Adrenal gland (tissue), 12 donors: Measurements from ENCODE around the gene AFDN. TPM values are rescaled to one million over a fixed set of nuclear protein-coding genes. Genes with fewer than 3 reads are reported as not detected.

ENCODE experiments used
- DNase-seq, 7 donors: peaks; one replicate each; pipeline ENCODE4 v3.0.0-alpha.2; 2019 to 2020
- H3K27ac ChIP-seq, 5 donors: fragments of 200-600 bp; sonication (generic) in 4 of 5; 1 replicate in 3 of 5; 2 replicates in 2 of 5; pipeline versions ENCODE4 v1.5.1 to v1.8.0; 2016 to 2020; ENCODE audit warnings: mild to moderate bottlenecking in 1 of 5
- H3K27me3 ChIP-seq: fragments of 200-600 bp; 2 replicates; pipeline ENCODE4 v1.8.0; 2021
- H3K36me3 ChIP-seq, 2 donors: fragments of 200-600 bp; replicated peaks in 1 of 2; 1 replicate in 1 of 2; 2 replicates in 1 of 2; pipeline versions ENCODE4 v1.5.1 to v1.8.0; 2018 to 2022
- H3K4me1 ChIP-seq, 2 donors: fragments of 200-600 bp; replicated peaks in 1 of 2; 1 replicate in 1 of 2; 2 replicates in 1 of 2; pipeline versions ENCODE4 v1.5.1 to v1.8.0; 2018 to 2021
- H3K4me3 ChIP-seq, 4 donors: fragments of 200-600 bp; sonication (generic) in 3 of 4; one replicate each; pipeline ENCODE4 v1.5.1; 2016 to 2018
- H3K9me3 ChIP-seq, 3 donors: fragments of 200-600 bp; sonication (generic) in 1 of 3; replicated peaks in 1 of 3; 1 replicate in 2 of 3; 2 replicates in 1 of 3; pipeline versions ENCODE4 v1.5.1 to v1.8.0; 2016 to 2021
- POLR2A ChIP-seq, 2 donors: fragments of 450-650 bp; IDR thresholded peaks; one replicate each; pipeline ENCODE4 v1.6.1; 2017; ENCODE audit warnings: antibody characterized with exemption in 2 of 2, mild to moderate bottlenecking in 2 of 2, moderate library complexity in 1 of 2
- WGBS, 4 donors: extraction: QIAGEN DNeasy Blood & Tissue Kit in 2 of 4; methylation state at CpG; one replicate each; pipeline versions ENCODE4 v1.1.5 to v1.1.7; 2013 to 2017; 5-methylcytosine and 5-hydroxymethylcytosine counted together
- intact Hi-C, 2 donors: fragments of 100-400 bp; cut with DNase I; formaldehyde crosslinking; loops; one replicate each; pipeline versions ENCODE4 v1.14.1 to v1.15.0; 2022 to 2023
- polyA plus RNA-seq, 3 donors: library from polyadenylated mRNA; stranded (reverse); fragments of 200-250 nt in 2 of 3; fragments of 350-450 nt in 1 of 3; fragmentation: Illumina TruSeq in 1 of 3; extraction: RNeasy Lipid Tissue Mini Kit (QIAGEN cat#74804) in 1 of 3; gene quantifications; one replicate each; pipeline ENCODE4 v1.2.3, GENCODE V29; 2013 to 2014
- total RNA-seq, 9 donors: library from RNA; depleted of rRNA in 4 of 9; stranded (reverse); fragments of >200 nt in 4 of 9; fragments of 120-200 nt in 1 of 9; fragmentation: NEBNext Ultra II Directional in 1 of 9; extraction: Animal tissue kit (Norgen Biotek cat#: 25700) in 1 of 9; gene quantifications; one replicate each; pipeline versions ENCODE4 v1.1.0 to v1.2.4, GENCODE V29; 2013 to 2023
- TF ChIP-seq, protein P1 (sequence below), 6 experiments: fragments of 450-650 bp in 4 of 6; fragments of 200-600 bp in 2 of 6; sonication (generic) in 1 of 6; IDR thresholded peaks; 1 replicate in 5 of 6; 2 replicates in 1 of 6; pipeline versions ENCODE4 v1.5.1 to v1.8.0; 2016 to 2021; ENCODE audit warnings: antibody characterized with exemption in 6 of 6, mild to moderate bottlenecking in 2 of 6, moderate library complexity in 1 of 6
- donor health status: healthy with polysubstance abuse.
- donor health status: Bipolar disorder and iron deficiency.
- donor health status: DM: yes; HTN: yes; CAD: no.
- donor health status: DM: no; HTN: no; CAD: no.
- donor health status: DM: no; HTN: no; CAD: no.
- donor health status: DM: yes; HTN: yes; CAD: no.

The AFDN gene
- total and polyA plus RNA-seq, 12 donors, result 15.2 to 47.1 (median 39.3) TPM

- 67 to 79% (median 72%) methylated on average over 7 of the region's 7 CpGs for WGBS, 4 donors
- intact Hi-C loops, result no loop called here
Measured at GRCh38 chr6:167840526-167841179, 13.9 kb downstream of the AFDN start.

DNA sequence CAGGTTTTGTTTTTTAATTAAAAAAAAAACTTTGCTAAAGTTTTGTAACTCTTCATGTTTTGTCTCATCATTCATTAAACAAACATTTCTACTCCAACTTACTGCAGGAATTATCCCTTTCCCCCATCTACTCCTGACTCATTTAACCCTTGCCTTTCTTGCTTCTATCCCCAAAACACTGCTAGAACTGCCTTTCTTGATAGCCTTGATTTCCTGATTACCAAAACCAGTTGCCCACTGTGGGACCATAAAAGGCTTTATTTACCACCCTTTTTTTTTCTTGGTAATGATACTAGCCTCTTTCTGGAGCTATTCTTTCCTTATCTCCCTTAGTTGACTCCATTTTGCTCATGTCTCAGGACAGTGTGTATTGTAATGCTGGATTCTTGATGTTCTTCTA lies 15.3 kb downstream of the AFDN start:
- no peak for DNase-seq
- Histone ChIP-seq H3K4me1 (peaks cover 0 to 2% of the 10 kb centered on the region in 2 donors), H3K27ac (no peak overlapping the region), H3K9me3 (no peaks in the 10 kb centered on the region), H3K27me3 (no peaks in the 10 kb centered on the region), H3K4me3 (no peak overlapping the region), H3K36me3 (no peaks in the 10 kb centered on the region)
- intact Hi-C loops, result no loop called here
- TF ChIP-seq, protein P1, sequence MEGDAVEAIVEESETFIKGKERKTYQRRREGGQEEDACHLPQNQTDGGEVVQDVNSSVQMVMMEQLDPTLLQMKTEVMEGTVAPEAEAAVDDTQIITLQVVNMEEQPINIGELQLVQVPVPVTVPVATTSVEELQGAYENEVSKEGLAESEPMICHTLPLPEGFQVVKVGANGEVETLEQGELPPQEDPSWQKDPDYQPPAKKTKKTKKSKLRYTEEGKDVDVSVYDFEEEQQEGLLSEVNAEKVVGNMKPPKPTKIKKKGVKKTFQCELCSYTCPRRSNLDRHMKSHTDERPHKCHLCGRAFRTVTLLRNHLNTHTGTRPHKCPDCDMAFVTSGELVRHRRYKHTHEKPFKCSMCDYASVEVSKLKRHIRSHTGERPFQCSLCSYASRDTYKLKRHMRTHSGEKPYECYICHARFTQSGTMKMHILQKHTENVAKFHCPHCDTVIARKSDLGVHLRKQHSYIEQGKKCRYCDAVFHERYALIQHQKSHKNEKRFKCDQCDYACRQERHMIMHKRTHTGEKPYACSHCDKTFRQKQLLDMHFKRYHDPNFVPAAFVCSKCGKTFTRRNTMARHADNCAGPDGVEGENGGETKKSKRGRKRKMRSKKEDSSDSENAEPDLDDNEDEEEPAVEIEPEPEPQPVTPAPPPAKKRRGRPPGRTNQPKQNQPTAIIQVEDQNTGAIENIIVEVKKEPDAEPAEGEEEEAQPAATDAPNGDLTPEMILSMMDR (IDR thresholded peaks at IDR 0.05), result no peak
- no peak for TF ChIP-seq POLR2A (IDR thresholded peaks at IDR 0.05)

More at GRCh38 chr6:167840526-167841179, 13.9 kb downstream of the AFDN start:
- H3K27me3 ChIP-seq, result no peaks in the 10 kb centered on the region
- no peaks in the 10 kb centered on the region for H3K4me1 ChIP-seq
- no peaks in the 10 kb centered on the region for H3K36me3 ChIP-seq
- TF ChIP-seq POLR2A (IDR thresholded peaks at IDR 0.05), result no peak
- TF ChIP-seq, protein P1 (IDR thresholded peaks at IDR 0.05), result no peak
- H3K27ac ChIP-seq, result no peak overlapping the region
- no peak for DNase-seq
- no peaks in the 10 kb centered on the region for H3K9me3 ChIP-seq
- no peak overlapping the region for H3K4me3 ChIP-seq

GRCh38 chr6:167842457-167842856 lies 15.7 kb downstream of the AFDN start:
- TF ChIP-seq, protein P1 (IDR thresholded peaks at IDR 0.05), result no peak
- TF ChIP-seq POLR2A (IDR thresholded peaks at IDR 0.05), result no peak
- Histone ChIP-seq H3K9me3 (no peaks in the 10 kb centered on the region), H3K4me3 (no peak overlapping the region), H3K27me3 (no peaks in the 10 kb centered on the region), H3K27ac (no peak overlapping the region), H3K36me3 (no peaks in the 10 kb centered on the region), H3K4me1 (peaks cover 3 to 5% of the 10 kb centered on the region in 2 donors)
- intact Hi-C loops, result no loop called here
- 65 to 91% (median 82%) methylated on average over 1 of the region's 1 CpG for WGBS, 4 donors
- DNase-seq, result no peak

GRCh38 chr6:167843023-167843422 lies 16.3 kb downstream of the AFDN start:
- DNase-seq, result no peak
- no peak for TF ChIP-seq POLR2A (IDR thresholded peaks at IDR 0.05)
- TF ChIP-seq, protein P1 (IDR thresholded peaks at IDR 0.05), result no peak
- H3K9me3 ChIP-seq, result no peaks in the 10 kb centered on the region
- H3K27me3 ChIP-seq, result no peaks in the 10 kb centered on the region
- intact Hi-C loops, result no loop called here
- no peak overlapping the region for H3K4me3 ChIP-seq
- H3K4me1 ChIP-seq, result peaks cover 5 to 8% of the 10 kb centered on the region in 2 donors
- WGBS, 4 donors, result 86 to 100% (median 95%) methylated on average over 1 of the region's 1 CpG
- no peaks in the 10 kb centered on the region for H3K36me3 ChIP-seq
- no peak overlapping the region for H3K27ac ChIP-seq
